ENCODE measurements around the gene AGPAT3.

Gene AGPAT3

GRCh38 chr21:43969115-43969444 is 104.1 kb downstream of the AGPAT3 start:
- Histone ChIP-seq H3K4me3 (ENCODE audit: low read depth, low read length) (no peak overlapping the region), H3K4me2 (ENCODE audit: low read length) (no peak overlapping the region), H3K9me3 (ENCODE audit: control insufficient read depth, low read length) (no peaks in the 10 kb centered on the region), H3K36me3 (ENCODE audit: control insufficient read depth, insufficient read depth, low read length) (no peaks in the 10 kb centered on the region), H3K27ac (no peak overlapping the region), H3K4me1 (no peaks in the 10 kb centered on the region), H3K27me3 (ENCODE audit: control insufficient read depth, insufficient read depth, low read length) (no peaks in the 10 kb centered on the region), H3K9ac (no peak overlapping the region), H2AFZ (no peak overlapping the region), H3K79me2 (no peaks in the 10 kb centered on the region)
- TF ChIP-seq, protein P1, sequence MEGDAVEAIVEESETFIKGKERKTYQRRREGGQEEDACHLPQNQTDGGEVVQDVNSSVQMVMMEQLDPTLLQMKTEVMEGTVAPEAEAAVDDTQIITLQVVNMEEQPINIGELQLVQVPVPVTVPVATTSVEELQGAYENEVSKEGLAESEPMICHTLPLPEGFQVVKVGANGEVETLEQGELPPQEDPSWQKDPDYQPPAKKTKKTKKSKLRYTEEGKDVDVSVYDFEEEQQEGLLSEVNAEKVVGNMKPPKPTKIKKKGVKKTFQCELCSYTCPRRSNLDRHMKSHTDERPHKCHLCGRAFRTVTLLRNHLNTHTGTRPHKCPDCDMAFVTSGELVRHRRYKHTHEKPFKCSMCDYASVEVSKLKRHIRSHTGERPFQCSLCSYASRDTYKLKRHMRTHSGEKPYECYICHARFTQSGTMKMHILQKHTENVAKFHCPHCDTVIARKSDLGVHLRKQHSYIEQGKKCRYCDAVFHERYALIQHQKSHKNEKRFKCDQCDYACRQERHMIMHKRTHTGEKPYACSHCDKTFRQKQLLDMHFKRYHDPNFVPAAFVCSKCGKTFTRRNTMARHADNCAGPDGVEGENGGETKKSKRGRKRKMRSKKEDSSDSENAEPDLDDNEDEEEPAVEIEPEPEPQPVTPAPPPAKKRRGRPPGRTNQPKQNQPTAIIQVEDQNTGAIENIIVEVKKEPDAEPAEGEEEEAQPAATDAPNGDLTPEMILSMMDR (IDR thresholded peaks at IDR 0.05), result no peak

DNA sequence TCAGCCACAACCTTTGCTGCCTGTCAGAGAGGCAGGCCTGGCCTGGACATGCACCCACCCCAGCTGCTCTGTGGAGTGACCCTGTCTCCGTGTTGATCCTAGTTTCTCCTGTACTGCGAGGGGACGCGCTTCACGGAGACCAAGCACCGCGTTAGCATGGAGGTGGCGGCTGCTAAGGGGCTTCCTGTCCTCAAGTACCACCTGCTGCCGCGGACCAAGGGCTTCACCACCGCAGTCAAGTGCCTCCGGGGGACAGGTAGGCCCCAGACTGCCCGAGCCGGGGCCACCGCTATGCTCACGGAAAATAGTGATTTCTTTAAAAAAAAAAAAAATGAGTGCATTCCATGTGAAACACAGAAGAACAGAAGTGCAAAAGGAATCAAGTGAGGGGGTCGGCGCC is 105.5 kb downstream of the AGPAT3 start:
- Histone ChIP-seq H3K79me2 (no peaks in the 10 kb centered on the region), H3K9ac (no peak overlapping the region), H3K27ac (no peak overlapping the region), H3K27me3 (ENCODE audit: control insufficient read depth, insufficient read depth, low read length) (no peaks in the 10 kb centered on the region), H3K36me3 (ENCODE audit: control insufficient read depth, insufficient read depth, low read length) (no peaks in the 10 kb centered on the region), H3K4me3 (ENCODE audit: low read depth, low read length) (no peak overlapping the region), H3K4me2 (ENCODE audit: low read length) (no peak overlapping the region), H3K9me3 (ENCODE audit: control insufficient read depth, low read length) (no peaks in the 10 kb centered on the region), H3K4me1 (no peaks in the 10 kb centered on the region), H2AFZ (no peak overlapping the region)
- TF ChIP-seq, protein P1 (IDR thresholded peaks at IDR 0.05), result no peak

DNA sequence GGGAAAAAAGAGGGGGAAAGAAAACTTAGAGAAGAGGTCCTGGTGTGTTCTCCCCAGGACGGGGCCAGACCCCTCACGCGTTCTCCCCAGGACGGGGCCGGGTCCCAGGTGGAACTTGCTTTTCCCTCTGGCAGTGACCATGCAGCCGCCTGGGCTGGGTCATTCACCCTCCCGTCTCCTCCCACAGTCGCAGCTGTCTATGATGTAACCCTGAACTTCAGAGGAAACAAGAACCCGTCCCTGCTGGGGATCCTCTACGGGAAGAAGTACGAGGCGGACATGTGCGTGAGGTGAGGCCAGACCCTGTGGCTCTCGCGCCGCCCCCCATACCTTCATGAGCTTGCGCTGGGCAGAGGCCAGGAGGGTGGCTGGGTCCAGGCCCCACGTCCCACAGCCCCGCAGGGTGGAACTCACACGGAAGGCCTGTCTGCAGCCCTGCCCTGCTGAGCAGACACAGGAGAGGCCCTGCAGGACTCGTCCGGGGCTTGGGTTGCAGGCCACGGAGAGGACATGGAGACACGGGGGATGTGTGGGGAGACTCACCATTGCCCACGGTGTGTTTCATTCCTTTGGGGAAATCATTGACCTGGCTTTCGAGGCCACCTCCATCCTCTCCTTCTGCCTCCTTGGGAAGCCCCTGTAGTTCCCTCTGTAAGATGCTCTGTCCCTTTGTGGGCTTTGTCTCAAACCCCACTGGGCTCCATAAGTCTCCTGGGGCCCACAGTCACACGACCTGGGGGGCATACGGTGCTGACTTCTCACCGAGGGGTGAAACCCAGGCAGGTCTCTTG is 106.4 kb downstream of the AGPAT3 start:
- no peak overlapping the region for H3K27ac ChIP-seq
- H3K36me3 ChIP-seq (ENCODE audit: control insufficient read depth, insufficient read depth, low read length), result no peaks in the 10 kb centered on the region
- no peak overlapping the region for H3K9ac ChIP-seq

DNA sequence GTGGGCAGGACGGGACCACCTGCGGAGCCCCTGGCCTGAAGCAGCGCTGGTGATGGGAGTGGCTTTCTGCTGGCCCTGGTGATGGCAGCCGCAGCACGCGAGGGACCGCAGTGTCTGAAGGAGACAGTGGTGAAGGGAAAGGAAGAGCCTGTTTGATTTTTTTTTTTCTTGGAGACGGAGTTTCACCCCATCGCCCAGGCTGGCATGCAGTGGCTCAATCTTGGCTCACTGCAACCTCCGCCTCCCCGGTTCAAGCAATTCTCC is 106.9 kb downstream of the AGPAT3 start:
- Histone ChIP-seq H3K27ac (no peak overlapping the region), H3K4me1 (no peaks in the 10 kb centered on the region), H2AFZ (no peak overlapping the region), H3K9me3 (ENCODE audit: control insufficient read depth, low read length) (no peaks in the 10 kb centered on the region), H3K27me3 (ENCODE audit: control insufficient read depth, insufficient read depth, low read length) (no peaks in the 10 kb centered on the region), H3K79me2 (no peaks in the 10 kb centered on the region), H3K9ac (no peak overlapping the region), H3K4me3 (ENCODE audit: low read depth, low read length) (no peak overlapping the region), H3K36me3 (ENCODE audit: control insufficient read depth, insufficient read depth, low read length) (no peaks in the 10 kb centered on the region), H3K4me2 (ENCODE audit: low read length) (no peak overlapping the region)
- TF ChIP-seq, protein P1 (IDR thresholded peaks at IDR 0.05), result no peak

More for the DNA sequence above, 106.4 kb downstream of the AGPAT3 start:
- H3K4me2 ChIP-seq (ENCODE audit: low read length), result no peak overlapping the region
- TF ChIP-seq, protein P1 (IDR thresholded peaks at IDR 0.05), result no peak
- no peak overlapping the region for H3K4me3 ChIP-seq (ENCODE audit: low read depth, low read length)
- no peaks in the 10 kb centered on the region for H3K4me1 ChIP-seq
- no peaks in the 10 kb centered on the region for H3K27me3 ChIP-seq (ENCODE audit: control insufficient read depth, insufficient read depth, low read length)
- H2AFZ ChIP-seq, result no peak overlapping the region
- no peaks in the 10 kb centered on the region for H3K9me3 ChIP-seq (ENCODE audit: control insufficient read depth, low read length)
- H3K79me2 ChIP-seq, result no peaks in the 10 kb centered on the region

Data from parathyroid adenoma (tissue), 2 donors.